Left ventricle myocardium superior (tissue), 1 donor: ENCODE measurements around the gene WDR4. TPM values are rescaled to one million over a fixed set of nuclear protein-coding genes. Genes with fewer than 3 reads are reported as not detected.
"Not testable (repeated sequence)": the region's sequence is repeated elsewhere in the genome, so short reads cannot be mapped to it uniquely, and the experiment has no call there.

Experiments
- ATAC-seq: fragments of 200-7000 bp; cut with Tn5 transposase; one replicate; pipeline ENCODE4 v1.9.1; 2020; ENCODE audit warnings: mild to moderate bottlenecking, moderate library complexity
- DNase-seq: peaks from one replicate; pipeline ENCODE4 v3.0.0-alpha.2; 2020
- intact Hi-C: fragments of 100-400 bp; cut with micrococcal nuclease; formaldehyde crosslinking; loops from one replicate; pipeline ENCODE4 v1.11.0; 2022
- total RNA-seq: library from RNA; stranded (reverse); fragmentation: NEBNext Ultra II Directional; extraction: Animal tissue kit (Norgen Biotek cat#: 25700); gene quantifications from one replicate; pipeline ENCODE4 v1.2.1, GENCODE V29; 2021
- donor health status: DM: no; HTN: yes; CAD: no; lungs with severe emphysema.

WDR4 gene
- total RNA-seq, 1 donor from 2014 or later, result 4.8 TPM

GRCh38 chr21:42855937-42856335, 23.4 kb downstream of the WDR4 start:
- DNase-seq, result no peak
- ATAC-seq, result no peak
- intact Hi-C loops, result no loop called here

- no peak for DNase-seq
- intact Hi-C loops, result no loop called here
Observed at GRCh38 chr21:42855171-42855936, 24.0 kb downstream of the WDR4 start.

GRCh38 chr21:42854246-42855010, 24.9 kb downstream of the WDR4 start:
- no peak for DNase-seq
- intact Hi-C loops, result no loop called here
- no peak for ATAC-seq

More at GRCh38 chr21:42855171-42855936, 24.0 kb downstream of the WDR4 start:
- no peak for ATAC-seq

GRCh38 chr21:42853621-42854020, 25.7 kb downstream of the WDR4 start:
- intact Hi-C loops, result no loop called here
- ATAC-seq (no peak), DNase-seq (no peak)

DNA sequence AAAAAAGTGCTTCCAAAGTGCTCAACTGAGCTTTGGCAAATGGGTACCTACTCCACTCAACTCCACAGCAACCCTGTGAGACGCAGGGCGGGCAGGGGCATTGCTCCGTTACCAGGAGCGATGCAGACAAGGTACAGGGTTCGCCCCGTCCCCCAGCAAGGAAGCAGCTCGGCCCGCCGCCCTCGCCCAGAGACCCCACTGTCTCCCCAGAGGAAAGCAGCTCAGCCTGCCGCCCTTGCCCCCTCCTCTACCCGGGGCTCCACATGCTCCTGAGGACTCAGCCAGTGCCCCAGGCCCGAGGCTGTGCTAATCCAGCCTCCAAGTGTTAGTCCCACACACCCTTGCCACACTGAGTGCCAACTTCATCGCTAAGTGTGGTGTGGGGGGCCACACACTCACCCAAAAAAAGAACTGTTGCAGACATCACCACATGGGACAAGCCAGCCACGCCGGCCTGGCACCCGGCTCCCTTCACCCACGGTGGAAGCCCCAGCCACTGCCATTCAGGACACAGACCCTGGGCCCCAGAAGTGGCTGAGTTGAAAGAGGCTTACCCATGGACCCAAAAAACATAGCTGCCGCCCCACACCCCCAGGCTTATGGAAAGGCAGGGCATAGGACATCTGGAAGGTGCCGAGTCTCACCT, 26.3 kb downstream of the WDR4 start:
- no peak for DNase-seq
- ATAC-seq, result no peak
- intact Hi-C loops, result no loop called here

DNA sequence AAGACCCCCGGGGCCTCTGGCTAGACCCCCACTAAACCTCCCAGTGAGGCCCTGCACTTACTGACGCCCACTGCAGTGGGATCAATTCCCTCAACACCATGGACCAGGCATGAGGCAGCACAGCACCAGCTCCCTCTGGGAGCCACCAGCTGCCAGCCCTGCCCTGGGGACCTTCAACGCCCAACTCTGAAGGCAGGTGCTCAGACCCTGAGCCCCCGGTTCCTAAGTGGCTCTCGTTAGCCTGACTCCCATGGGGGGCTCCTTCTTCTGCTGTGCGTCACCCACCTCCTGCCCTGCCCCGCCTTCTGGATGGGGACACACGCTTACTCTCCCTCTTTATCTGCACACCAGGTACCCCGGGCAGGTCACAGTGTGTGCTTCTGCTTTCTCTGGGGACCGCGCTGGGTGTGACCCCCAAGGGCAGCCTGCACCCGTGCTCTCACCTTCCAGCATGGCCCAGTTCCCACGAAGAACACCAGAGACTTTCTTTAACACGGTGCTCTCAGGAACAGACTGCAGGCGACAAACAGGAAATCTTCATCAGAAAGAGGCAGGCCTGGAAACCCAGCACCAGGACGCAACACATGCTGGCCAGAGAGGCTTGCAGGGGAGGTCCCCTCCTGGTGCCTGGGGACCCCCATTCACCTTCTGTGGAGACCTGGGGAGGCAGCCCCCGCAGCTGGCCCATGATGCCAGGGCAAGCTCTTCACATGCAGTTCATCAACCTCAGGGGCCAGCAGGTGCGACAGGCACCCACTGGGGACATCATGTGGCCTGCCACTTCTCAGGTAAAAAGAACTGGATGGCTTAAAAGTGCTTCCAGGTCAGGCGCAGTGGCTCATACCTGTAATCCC, 27.3 kb downstream of the WDR4 start:
- no peak for ATAC-seq
- DNase-seq, result no peak
- intact Hi-C loops, result no loop called here

DNA sequence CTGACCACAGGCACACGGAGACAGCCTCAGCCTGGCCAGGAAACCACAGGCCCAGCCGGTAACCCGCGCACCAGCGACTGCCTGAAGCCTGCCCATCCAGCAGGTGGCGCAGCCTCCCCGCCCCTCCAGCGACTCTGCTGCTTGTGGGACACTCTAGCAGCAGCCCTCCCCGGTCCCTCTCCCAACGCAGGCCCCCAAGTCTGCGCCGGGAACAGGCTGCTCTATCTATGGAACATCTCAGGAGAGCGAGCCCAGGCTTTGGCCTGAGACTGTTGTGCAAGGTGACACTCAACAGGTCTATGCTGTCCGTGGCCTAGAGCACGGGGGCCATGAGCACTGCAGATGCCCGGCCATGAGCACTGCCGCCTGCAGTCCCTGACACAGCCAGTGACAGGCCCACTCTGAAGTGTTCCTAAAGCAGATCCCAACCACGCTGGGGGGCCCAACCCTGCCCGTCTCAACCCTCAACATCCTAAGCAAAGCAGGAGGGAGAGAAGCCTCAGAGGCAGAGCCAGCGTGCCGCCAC, 28.4 kb downstream of the WDR4 start:
- intact Hi-C loops, result no loop called here
- DNase-seq (no peak), ATAC-seq (peak; percentile 22)

DNA sequence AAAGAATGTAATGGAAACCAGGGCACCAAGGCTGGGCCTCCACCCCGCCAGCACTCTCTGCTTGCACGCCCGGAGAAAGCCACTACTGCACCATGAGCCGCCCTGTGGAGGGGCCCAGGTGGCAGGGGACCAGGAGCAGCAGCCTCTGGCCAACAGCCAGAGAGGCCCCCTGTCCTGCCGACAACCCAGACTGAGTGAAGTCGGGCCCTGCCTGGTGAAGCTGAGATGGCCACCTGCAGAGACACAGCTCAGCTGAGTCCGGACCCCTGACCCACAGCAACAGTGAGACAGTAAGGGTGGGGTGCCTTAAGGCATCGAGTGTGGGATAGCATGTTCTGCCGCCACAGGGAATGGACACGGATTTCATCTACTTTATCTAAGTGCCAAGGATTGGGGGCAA, 28.9 kb downstream of the WDR4 start:
- intact Hi-C loops, result no loop called here
- DNase-seq (no peak), ATAC-seq (no peak)

GRCh38 chr21:42849759-42850412, 29.5 kb downstream of the WDR4 start:
- DNase-seq (peak; percentile 13), ATAC-seq (no peak)
- intact Hi-C loops, result no loop called here

GRCh38 chr21:42848932-42849758, 30.2 kb downstream of the WDR4 start:
- intact Hi-C loops, result no loop called here
- no peak for ATAC-seq
- DNase-seq, result peak; percentile 13

- ATAC-seq, intact Hi-C loops: not testable (repeated sequence)
- DNase-seq, result peak; percentile 14
Observed at GRCh38 chr21:42848144-42848931, 31.0 kb downstream of the WDR4 start.

DNA sequence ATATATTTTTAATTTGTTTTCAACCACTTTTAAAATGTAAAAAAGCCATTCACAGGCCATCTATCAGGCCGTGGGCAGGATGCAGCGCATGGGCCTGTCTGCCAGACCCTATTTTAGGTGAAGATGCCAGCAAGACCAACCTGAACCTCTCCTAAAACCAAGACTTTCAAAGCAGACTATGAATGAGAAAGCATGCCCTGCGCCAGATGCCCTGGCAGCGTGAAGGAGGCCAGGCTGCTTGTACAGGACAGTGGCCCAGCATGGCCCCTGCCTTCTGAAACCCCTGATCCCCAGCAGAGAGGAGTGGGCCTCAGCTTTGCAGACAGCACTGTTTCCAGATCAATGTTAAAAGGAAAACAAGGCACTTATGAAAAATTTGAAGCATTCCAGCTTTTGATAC, 31.6 kb downstream of the WDR4 start:
- intact Hi-C loops, result no loop called here
- ATAC-seq (no peak), DNase-seq (peak; percentile 13)

- intact Hi-C loops, result no loop called here
- no peak for ATAC-seq
- DNase-seq, result peak; percentile 11
Observed at GRCh38 chr21:42847051-42847707, 32.2 kb downstream of the WDR4 start.

DNA sequence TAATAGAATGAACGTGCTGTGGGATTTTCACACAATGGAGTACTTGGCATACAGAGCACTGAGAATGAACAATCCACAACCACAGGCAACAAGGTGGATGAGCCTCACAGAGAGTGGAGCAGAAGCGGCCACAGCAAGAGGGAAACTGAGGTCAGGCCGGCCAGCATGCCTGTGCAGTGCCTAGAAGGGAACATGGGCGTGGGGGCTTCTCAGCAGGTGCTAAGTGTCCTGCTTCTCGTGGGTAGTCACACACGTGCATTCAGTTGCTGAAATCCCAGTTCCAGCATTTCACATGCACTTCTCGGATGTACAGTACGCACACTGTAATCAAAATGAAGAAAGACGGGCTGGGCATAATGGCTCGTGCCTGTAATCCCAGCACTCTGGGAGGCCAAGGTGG, 33.1 kb downstream of the WDR4 start:
- ATAC-seq, result no peak
- intact Hi-C loops, result no loop called here
- DNase-seq, result peak; percentile 16

- ATAC-seq (peak; percentile 78), DNase-seq (peak; percentile 67)
- intact Hi-C loops, result no loop called here
Observed at GRCh38 chr21:42845296-42845965, 33.9 kb downstream of the WDR4 start.
